Measurements from ENCODE around the gene KAZN.

Gene KAZN

GRCh38 chr1:14887044-14887566, 288.6 kb downstream of the KAZN start:
- no peak for DNase-seq (ENCODE audit: low spot score)

- DNase-seq (ENCODE audit: low spot score) = no peak
Observed at GRCh38 chr1:14887764-14888350, 289.4 kb downstream of the KAZN start.

- DNase-seq (ENCODE audit: low spot score) = no peak
Observed at GRCh38 chr1:14888374-14888773, 289.9 kb downstream of the KAZN start.

GRCh38 chr1:14889825-14890440, 291.4 kb downstream of the KAZN start:
- DNase-seq (ENCODE audit: low spot score) = no peak

GRCh38 chr1:14891991-14892390, 293.5 kb downstream of the KAZN start:
- no peak for DNase-seq (ENCODE audit: low spot score)

GRCh38 chr1:14894811-14895560, 296.5 kb downstream of the KAZN start:
- DNase-seq (ENCODE audit: low spot score) = peak; percentile 39

GRCh38 chr1:14895727-14896126, 297.2 kb downstream of the KAZN start:
- DNase-seq (ENCODE audit: low spot score) = no peak

- no peak for DNase-seq (ENCODE audit: low spot score)
Observed at GRCh38 chr1:14896381-14897079, 298.0 kb downstream of the KAZN start.

- no peak for DNase-seq (ENCODE audit: low spot score)
Observed at GRCh38 chr1:14897080-14897449, 298.6 kb downstream of the KAZN start.

GRCh38 chr1:14897547-14897946, 299.1 kb downstream of the KAZN start:
- no peak for DNase-seq (ENCODE audit: low spot score)

- no peak for DNase-seq (ENCODE audit: low spot score)
Observed at GRCh38 chr1:14897997-14898645, 299.6 kb downstream of the KAZN start.

- no peak for DNase-seq (ENCODE audit: low spot score)
Observed at GRCh38 chr1:14899686-14900085, 301.2 kb downstream of the KAZN start.

GRCh38 chr1:14901371-14901954, 303.0 kb downstream of the KAZN start:
- no peak for DNase-seq (ENCODE audit: low spot score)

- no peak for DNase-seq (ENCODE audit: low spot score)
Observed at GRCh38 chr1:14903922-14904321, 305.4 kb downstream of the KAZN start.

- no peak for DNase-seq (ENCODE audit: low spot score)
Observed at GRCh38 chr1:14906665-14907064, 308.2 kb downstream of the KAZN start.

GRCh38 chr1:14907416-14907815, 308.9 kb downstream of the KAZN start:
- no peak for DNase-seq (ENCODE audit: low spot score)

- DNase-seq (ENCODE audit: low spot score) = no peak
Observed at GRCh38 chr1:14909273-14909672, 310.8 kb downstream of the KAZN start.

- no peak for DNase-seq (ENCODE audit: low spot score)
Observed at GRCh38 chr1:14909920-14910460, 311.5 kb downstream of the KAZN start.

- no peak for DNase-seq (ENCODE audit: low spot score)
Observed at GRCh38 chr1:14910984-14911721, 312.7 kb downstream of the KAZN start.

- no peak for DNase-seq (ENCODE audit: low spot score)
Observed at GRCh38 chr1:14912839-14913481, 314.5 kb downstream of the KAZN start.
